DMS53 (cell line): ENCODE measurements around the gene MS4A10.
"Not testable (repeated sequence)": the region's sequence is repeated elsewhere in the genome, so short reads cannot be mapped to it uniquely, and the experiment has no call there.

Experiments
- DNase-seq: peaks from one replicate; lab custom pipeline; 2025; lab: John Stamatoyannopoulos, UW

MS4A10 gene

DNA sequence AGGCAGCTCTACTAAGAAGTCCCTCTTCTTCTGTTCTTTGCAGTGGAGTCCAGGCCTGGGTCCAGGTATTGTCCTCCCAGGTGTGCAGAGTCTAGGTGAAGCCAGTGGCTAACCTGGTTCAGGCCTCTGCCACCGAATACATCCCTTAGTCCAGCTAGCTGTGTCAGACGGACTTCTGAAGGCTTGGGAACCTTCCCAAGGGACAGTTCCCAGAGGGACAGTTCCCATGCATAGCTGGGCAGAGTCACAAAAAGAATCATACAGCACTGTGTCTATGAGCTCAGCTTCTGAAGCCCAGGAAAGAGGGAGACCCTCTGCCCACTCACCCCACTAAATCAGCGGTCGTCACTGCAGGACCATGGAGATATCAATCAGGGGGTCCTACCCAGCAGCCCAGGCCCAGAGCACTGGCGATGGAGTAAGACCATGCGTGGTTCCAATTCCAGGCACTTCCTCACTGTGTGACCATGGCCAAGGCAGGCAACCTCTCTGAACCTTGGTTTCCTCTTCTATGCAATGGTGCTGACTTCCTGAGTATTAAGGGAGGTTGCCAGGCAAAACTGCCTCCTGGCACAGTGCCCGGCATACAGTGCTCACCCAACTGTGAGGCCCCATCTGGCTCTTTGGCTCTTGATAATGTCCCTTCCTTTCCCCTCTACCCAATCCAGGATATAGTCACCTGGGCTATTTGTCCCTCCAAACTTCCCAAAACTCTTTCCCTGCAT lies 3.4 kb downstream of the MS4A10 start:
- DNase-seq: no peak

DNA sequence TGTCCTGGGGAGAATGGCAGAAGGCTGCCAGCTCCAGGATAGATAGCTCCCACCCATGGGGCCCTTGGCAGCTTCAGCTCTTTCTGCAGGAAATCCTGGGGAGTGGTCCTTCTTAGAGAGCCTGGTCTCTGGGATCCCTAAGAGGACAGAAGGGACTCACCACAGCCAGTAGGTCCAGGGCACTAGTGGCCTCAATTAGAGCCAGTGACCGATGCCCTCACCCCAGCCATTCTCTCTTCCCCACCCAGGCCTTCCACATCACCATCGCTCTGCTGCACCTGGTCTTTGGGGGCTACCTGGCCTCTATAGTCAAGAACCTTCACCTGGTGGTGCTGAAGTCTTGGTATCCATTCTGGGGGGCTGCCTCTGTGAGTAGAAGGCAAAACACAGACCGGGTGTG lies 5.6 kb downstream of the MS4A10 start:
- no peak for DNase-seq

DNA sequence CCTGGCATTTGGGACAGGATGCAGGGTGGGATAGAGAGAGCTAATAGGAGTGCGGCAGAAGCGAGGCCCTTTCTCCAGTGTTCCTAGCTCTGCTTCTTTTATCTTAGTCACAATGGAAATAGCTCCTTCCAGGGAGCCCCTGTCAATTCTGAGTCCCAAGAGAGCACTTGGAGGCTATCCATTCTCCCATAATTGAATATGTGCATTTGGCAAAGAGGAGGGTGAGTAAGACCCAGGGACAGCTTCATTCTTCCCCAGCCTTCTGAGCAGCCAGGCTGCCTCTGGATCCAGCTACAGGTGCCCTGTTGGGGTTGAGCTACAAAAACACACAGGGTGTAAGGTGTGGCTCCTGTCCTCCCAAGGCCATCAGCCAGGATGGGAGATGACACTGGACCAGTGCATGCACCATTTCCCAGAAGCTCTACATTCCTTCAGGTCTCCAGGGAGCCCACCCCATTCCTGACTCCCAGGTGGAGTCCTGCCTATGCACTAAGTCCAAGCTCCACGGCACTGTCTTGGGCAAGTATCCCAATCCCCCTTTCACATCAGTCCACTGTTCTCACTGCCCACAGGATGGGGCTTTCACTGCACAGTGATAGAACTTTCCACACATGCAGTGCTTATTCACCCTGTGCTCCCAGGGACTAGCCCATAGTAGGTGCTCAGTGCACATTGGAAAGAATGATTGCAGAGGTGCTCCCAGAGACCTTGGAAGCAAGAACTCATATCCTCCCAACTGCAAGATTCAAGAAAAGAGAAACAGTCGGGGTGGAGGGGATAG lies 6.2 kb downstream of the MS4A10 start:
- DNase-seq: no peak

DNA sequence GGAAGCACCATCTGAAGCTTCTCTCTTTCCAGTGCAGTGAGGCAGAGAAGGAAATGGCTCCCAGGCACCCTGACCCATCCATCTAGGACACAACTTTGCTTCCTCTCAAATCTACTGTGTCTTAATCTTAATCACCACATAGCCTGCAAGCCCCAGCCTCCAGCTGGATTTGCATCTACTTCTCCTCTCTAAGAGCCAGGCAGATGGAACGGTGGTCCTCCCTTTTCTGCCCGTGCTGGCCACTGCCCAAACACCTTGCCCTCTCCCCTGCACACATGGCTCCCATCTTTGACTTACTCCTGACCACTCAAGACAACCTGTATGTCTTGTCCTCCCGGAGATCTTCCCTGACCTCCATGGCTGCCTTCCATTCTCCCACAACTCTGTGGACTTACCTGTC lies 7.4 kb downstream of the MS4A10 start:
- DNase-seq: no peak

DNA sequence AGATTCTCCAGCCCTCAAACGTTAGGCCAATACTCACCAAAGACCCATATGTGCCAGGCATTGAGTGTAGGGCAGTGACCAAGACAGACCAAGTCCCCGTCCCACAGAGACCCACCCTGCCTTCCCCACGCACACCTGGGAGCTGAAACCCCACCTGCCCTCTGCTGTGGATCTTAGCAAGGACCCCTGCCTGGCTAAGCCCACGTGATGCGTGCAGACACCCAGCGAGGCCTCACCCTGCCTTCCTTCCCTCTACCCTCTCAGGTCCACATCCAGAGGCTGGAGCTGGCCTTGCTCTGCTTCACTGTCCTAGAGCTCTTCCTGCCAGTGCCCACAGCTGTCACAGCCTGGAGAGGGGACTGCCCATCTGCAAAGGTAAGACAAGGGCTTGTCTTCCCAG lies 10.2 kb downstream of the MS4A10 start:
- DNase-seq: no peak

DNA sequence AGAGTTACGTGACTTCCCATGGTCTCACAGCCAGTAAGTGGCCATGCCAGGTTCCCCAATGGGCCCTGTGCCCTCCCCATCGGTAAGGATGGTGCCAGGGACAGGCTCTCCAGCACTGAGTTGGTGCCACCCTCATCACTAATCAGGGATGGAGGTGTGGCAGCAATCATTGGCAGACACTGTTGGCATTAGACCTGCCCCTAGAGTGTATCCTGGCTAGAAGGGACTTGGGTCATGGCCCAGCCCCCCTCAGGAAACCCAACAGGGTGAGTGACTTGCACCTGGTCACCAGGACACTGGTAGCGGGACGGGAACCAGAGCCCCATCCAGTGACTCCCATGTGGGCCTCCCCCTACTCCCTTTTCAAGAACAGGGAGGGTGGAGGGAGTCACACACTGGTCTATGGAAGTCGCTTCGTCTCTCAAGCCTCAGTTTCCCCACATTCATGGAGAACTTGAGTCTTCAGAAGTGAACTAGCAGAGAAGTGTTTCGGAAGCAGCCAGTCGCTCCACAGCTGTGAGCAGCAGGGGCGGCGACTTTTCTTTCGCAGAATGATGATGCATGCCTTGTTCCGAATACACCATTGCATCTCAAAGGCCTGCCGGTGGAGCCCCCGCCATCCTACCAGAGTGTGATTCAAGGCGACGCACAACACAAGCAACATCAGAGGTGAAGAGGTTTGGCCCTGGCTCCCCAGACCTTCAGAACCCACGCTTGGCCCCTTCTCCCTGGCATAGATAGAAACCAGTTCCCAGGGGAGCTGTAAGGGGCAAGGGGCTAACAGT lies 12.9 kb downstream of the MS4A10 start:
- no peak for DNase-seq

DNA sequence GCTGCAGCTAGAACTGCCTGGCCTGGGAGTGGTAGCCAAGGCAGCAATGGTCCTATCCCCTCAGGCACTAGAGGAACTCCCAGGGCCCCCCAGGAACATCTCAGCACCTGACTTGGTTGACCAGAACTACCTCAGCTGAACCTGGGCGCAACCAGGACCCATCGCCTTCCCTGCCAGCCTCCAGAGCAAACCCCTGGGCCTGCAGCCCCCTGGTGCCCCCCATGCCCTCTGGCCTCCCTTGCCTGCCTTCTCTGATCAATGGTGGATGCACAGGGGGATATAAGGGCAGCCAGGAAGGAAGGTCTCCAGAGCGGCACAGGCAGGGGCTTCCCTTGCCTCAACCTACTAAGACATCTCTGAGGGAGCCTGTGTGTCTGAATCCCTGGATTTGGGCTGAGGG lies 13.5 kb downstream of the MS4A10 start:
- DNase-seq: no peak

DNA sequence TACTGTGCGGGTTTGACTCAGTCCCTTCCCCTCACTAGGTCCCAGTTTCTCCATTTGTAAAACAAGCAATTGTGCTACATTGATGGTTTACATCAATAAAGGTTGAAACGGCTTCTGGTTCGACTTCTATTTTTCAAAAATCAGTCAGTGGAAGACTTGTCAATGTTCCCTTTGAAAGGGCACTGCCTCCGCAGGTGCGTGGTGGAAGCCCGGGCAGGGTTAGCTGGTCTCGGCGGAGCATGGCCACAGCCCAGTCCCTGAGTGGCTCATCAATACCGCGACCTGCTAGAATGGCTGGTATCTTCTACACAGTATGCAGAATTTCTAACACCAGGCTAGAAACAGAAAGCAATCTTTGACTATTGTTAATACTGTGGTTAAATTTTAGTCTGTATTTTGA lies 16.1 kb downstream of the MS4A10 start:
- DNase-seq: peak; percentile 14

DNA sequence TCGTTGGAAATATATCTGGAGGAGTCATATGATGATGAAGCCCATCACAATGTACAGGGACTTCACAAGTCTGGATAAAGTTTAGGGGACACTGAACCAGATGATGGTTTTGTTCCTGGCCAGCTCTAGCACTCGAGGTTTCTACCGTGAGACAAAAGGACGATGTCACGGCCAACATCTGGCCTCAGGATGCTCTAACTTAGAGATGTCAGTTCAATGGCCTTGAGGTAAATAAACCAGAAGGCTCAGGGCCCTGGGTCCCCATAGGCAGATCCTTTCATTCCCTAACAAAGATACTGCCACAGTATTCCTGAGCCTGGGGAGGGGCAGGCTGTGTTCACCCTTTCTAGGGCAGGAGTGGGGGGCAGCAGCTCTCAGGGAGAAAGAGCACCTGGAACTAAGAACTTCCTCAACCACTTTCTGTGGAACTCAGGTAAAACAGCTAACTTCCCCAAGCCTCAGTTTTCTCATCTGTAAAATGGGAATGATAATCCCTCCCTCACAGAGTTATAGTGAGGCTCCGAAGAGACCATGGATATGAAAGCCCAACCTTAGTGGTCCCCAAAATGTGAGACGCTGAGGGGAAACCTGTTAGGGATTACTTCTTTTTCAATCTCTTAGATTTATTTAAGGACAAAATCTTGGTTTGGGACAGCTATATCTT lies 18.3 kb downstream of the MS4A10 start:
- DNase-seq: no peak

DNA sequence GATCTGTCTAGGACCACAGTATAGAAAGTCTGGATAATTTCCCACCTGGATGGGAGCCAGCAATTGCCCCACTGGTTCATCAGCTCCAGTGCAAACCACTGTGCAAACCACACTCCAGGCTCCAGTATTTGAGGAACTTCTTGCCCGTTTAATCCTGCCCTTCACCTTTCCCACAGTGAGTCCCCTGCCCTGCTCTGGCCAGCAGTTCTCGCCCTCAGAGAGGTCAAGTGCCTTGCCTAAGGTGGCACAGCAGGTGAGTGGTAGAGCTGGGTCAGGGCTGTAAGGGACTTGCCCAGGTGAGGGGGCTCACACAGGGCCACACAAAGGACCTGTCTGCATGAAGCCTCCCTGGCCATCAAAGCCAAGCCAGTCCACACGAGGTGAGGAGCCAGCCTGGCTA lies 24.1 kb downstream of the MS4A10 start:
- no peak for DNase-seq

DNA sequence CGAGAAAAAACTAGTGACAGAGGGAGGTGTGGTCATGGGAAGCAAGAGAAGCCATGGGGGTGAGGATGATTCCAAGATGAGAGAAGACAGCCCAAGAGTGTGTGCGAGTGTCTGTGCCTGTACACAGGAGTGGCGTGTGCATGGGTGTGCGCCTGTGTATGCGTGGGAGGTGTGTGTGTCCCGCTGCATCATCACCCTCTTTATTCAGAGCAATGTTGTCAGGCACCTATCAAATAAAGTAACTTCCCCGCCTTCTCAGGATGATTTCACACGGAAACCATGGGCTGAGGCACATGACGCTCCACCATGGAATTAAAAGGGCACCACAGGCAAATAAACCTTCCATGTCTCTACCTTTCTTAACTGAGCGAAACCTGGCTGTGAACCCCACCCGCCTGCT lies 24.6 kb downstream of the MS4A10 start:
- no peak for DNase-seq

DNA sequence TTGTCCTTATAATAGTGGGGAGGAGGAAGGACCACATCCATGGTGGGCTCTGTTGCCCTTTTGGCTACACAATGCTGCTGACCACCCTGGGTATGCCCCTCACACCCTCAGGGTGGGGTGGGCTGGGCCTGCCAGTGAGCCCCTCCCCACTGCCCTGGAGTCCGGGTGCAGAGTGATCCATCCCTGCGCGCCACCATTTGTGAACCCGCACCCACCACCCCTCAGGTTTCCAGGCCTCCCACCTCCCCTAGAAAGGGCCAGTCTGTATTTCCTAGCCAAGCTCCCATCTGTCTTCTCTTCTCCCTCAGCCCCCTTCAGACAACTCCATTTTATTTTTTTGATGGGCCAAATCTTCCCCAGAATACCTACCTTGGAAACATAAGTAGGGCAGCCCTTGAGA lies 25.0 kb downstream of the MS4A10 start:
- no peak for DNase-seq

DNA sequence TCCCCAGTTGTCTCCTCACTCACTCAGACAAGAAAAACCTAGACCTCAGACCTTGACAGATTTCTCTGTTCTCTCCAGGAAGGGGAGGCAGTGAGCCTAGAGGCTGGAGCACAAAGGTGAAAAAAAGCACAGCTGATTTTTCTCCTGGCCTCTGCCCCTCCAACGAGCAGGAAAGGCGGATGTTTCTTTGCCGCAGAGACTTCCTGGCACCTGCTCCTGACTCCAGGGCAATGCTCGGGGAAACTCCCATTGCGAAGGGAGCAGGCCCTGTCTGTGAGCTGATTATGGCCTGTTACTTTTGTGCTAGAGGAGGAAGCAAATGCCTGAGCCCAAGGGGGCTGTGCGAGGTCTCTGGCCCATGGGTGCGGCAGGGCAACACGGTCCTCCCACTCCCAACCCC lies 25.4 kb downstream of the MS4A10 start:
- peak; percentile 66 for DNase-seq

DNA sequence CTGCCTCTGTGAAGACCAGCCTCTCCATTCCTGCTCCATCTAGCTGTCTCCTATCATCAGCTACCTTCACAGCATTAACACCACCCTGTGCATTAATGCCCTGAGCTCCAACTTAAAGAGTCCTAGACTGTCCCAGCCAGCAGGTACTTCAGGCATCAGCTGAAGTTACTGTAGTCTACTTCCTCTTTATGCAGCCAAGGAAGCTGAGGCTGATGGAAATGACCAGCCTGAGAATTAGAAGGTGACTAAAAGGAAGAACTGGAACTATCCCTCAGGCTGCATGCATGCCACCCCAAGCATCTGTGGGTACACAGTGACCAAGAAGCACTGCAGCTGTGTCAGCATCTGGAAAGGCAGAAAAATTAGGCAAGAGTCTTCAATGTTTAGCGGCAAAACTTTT lies 28.2 kb downstream of the MS4A10 start:
- no peak for DNase-seq

DNA sequence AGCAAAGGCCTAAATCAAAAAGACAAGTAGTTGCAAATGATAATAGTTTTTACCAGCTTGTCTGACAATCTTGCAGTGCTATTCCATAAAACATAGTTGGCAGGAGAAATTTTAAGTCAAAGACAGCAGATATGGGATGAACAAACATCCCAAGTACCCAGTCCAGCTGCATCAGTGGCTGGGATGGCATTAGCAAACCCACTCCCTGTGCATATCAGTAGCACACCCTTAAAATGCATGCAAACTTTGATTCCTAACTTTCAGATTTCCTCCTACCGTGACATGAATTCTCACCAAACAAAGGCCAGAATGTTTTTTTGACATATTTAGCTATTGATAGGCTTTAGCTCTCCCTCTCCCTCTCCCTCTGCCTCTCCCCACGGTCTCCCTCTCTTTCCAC lies 29.0 kb downstream of the MS4A10 start:
- DNase-seq: no peak

DNA sequence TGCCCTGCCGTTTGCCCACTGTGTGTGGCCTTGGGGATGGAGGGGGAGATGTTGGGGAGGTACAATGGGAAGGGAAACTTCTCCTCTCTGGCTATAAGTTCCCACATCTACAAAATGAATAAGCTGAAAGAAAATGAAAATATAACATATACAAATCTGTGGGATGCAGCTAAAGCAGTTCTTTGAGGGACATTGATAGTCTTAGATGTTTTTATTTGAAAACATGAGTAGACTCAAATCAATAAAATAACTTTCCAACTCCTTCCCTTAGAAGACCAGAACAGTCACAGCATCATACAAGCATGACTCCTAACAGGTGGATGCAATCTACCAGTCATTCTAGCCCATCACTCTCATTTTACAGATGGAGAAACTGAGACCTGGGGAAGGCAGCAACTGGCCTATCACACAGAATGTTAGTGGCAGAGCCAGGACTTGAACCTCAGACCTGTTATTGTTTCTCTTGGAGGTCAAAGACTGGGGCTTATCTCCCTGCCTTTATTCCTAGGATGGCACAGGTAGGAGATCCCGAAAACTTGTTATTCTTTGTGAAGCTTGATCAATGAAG lies 31.5 kb downstream of the MS4A10 start:
- DNase-seq: no peak

DNA sequence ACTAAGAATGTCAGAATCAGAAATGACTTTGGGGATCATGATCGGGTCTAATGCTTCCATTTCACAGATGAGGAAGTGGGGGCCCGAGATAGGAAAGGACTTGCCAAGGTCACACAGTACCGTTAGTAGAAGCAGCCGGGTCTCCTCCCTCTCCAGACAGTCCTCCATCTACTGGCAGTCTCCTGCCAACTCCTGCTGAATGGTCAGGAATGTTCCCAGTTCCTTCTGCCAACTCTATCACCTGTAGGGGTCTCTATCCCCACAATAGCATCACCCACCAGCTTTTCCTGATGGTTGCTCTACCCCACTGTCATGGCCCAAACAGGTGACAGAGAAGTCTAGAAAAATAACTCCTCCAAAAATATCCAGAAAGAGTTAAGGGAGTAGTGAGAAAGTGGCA lies 32.9 kb downstream of the MS4A10 start:
- no peak for DNase-seq

DNA sequence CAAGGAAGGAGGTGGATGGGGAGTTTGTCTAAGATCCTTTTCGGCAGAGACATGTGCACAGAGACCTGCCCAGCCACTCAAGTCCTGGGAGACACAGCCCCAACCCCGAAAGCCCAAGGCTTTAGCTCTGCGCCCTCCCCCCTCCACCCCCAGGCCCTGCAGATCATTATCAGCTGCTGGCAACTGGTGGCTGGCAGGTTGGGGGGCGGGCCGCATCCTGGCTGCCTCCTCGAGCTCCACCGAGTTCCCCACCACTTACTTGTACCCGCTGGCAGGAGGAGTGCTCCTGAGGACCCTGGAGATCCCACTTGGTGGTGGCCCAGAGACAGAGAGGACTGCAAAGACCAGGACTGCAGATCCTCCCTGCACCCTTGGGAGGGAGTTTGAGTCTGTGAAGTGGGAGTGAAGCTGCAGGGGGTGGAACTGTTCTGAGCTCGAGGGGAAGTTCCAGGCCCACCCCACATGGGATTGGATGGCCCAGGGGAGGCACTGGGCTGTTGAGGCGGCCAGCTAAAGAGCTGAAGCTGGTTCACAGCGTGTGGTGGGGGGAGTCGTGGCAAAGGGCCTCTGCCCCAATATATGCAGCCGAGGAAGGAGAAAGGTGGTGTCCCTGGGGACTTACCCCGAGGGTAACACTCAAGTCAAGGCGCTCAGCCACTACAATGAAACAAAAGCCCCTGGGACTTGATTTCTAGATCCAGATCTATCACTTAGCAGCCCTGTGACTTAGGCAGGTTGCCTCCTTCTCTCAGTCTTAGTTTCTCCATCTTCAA lies 36.9 kb downstream of the MS4A10 start:
- no peak for DNase-seq

DNA sequence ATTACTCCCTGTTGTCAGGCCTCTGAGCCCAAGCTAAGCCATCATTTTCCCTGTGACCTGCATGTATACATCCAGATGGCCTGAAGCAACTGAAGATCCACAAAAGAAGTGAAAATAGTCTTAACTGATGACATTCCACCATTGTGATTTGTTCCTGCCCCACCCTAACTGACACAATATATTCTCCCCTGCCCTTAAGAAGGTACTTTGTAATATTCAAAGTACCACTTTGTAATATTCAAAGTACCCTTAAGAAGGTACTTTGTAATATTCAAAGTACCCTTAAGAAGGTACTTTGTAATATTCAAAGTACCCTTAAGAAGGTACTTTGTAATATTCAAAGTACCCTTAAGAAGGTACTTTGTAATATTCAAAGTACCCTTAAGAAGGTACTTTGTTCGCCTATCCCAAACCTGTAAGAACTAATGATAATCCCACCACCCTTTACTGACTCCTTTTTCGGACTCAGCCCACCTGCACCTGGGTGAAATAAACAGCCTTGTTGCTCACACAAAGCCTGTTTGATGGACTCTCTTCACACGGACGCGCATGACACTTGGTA lies 38.7 kb downstream of the MS4A10 start:
- DNase-seq: not testable (repeated sequence)

DNA sequence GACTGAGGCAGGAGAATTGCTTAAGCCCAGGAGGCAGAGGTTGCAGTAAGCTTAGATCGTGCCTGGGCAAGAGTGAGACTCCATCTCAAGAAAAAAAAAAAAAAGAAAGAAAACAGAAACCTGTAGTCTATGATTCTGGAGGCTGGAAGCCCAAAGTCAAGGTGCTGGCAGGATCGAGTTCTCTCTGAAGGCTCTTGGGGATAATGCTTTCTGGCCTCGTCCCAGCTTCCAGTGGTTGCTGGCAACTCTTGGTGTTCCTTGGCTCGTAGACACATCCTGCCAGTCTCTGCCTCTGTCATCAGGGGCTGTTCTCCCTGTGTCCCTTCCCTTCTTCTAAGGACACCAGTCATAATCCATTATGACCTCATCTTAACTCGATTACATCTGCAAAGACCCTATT lies 40.0 kb downstream of the MS4A10 start:
- no peak for DNase-seq

DNA sequence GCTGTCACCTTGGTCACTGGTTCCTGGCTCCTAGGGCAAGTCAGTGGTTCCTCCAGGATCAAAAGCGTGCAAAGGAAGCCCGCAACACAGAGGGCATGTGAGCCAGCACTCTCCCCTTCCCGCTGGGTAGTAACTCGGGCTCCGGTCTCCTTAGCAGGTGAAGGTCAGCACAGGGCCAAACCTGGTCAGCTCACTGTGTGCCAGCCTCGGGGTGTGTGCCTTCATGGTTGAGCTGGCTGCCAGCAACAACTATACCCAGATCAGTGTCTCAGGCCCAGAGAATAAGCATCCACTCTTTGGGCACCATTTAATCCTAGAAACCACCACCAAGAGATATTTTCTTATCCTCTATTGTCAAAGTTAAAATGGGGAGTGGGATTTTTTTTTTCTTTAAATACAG lies 40.7 kb downstream of the MS4A10 start:
- no peak for DNase-seq
